ENCODE measurements around the gene TNNC1.

- TF ChIP-seq ZNF384 (IDR thresholded peaks at IDR 0.05) = no peak
- TF ChIP-seq SP1 (IDR thresholded peaks at IDR 0.05) = no peak
- no peak for TF ChIP-seq ELF4 (IDR thresholded peaks at IDR 0.05)
- no peak for TF ChIP-seq TARDBP (IDR thresholded peaks at IDR 0.05)
- no peak for TF ChIP-seq LEF1 (IDR thresholded peaks at IDR 0.05; ENCODE audit: borderline replicate concordance)
These were observed 23.9 kb upstream of the TNNC1 start for GRCh38 chr3:52477796-52478095.
